CD4-positive, alpha-beta T cell treated with Interleukin-17A for 1 hour (primary cell): ENCODE results near the gene IL36G.

Experiments used
- DNase-seq: peaks from one replicate; pipeline ENCODE4 v3.0.0-alpha.2; 2020

Gene IL36G

GRCh38 chr2:113024764-113025163 is 47.0 kb downstream of the IL36G start:
- DNase-seq: no peak

GRCh38 chr2:113025737-113026136 is 47.9 kb downstream of the IL36G start:
- DNase-seq: no peak

DNA sequence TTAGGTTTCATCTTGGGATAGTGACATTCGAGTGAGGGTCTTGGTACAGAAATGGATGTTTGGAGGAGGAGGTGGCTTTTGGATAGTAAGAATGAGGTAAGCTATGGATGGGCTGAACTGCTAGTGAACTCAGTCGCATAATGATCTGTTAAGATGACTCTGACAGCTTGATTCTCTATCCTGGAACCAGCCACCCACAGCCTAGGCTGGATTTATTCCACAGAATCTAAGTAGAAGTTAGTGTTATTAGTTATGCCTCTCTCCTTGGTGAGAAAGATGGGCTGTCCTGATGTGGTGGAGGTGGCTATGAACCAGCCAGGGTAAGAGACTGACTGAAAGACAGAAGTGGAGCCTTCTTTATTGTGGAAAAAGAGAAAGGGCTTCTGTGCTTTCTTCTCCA is 49.9 kb downstream of the IL36G start:
- no peak for DNase-seq

DNA sequence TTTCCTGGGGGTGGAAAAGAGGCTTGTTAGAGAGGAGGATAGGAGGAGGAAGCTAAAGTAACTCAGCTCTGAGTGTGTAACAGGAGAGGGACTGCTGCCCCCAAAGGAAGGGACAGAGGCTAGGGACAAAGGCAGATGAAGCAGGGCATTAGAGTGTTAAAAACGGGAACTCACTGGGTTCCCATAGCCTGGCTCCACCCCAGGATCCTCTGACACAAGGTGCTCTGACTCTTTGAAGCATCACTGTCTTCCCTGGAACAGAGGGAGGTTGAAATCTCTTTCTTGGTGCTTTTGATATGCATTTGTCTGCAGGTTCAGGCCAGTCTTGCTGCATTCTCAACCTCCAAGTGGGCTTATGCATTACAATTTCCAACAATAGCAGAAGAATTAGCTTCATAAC is 50.3 kb downstream of the IL36G start:
- no peak for DNase-seq

DNA sequence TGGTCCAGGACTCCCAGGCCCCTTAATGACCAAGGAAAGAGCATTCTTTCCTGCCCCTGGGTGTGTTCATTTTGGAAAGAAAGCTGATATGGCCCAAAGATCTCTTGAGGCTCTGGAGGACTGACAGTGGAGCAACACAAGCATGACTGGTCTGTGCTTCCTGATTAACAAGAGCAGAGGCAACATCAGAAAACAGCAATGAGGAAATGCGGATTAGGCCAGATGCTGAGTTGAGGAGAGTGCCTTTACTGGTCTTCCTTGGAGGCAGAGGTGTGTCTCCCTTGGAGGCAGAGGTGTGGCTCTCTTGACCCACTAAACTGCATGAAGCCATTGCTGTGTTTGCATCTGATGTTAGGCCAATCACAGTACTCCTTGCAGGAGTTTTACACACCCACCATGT is 54.9 kb downstream of the IL36G start:
- DNase-seq: no peak

- DNase-seq: no peak
These were observed 56.2 kb downstream of the IL36G start for GRCh38 chr2:113034016-113034415.
